Measurements from ENCODE around the gene IL1RAPL1. TPM values are rescaled to one million over a fixed set of nuclear protein-coding genes. Genes with fewer than 3 reads are reported as not detected.

Gene IL1RAPL1
- total and polyA plus RNA-seq, 2 experiments from 2014 or later, result 0.18 to 0.49 TPM

DNA sequence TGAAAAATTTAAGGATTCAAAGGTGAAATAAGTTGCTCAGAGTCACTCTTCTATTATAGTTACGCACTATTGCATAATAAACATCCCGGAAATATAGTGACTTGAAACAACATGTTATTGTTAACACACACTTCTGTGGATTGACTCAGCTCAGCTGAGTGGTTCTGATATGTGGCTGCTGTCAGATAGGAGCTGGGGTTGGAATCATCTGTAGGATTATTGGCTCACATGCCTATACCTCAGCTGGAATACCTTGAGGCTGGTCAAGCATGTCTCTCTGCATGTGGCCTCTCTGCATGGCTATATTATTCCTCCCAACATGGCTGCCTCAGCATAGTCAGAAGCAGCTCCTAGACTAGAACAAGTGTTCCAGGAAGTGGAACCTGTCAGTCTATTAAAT, 1141.4 kb downstream of the IL1RAPL1 start:
- no peak overlapping the region for H3K27ac Mint-ChIP-seq
- H3K4me3 Mint-ChIP-seq, result no peak overlapping the region
- DNase-seq (ENCODE audit: low spot score) (no peak), ATAC-seq (no peak)
- H3K4me2 ChIP-seq, result no peak overlapping the region
- no peaks in the 10 kb centered on the region for H3F3A ChIP-seq (replicated peaks; ENCODE audit: low read depth)
- no peaks in the 10 kb centered on the region for H3K79me2 ChIP-seq (replicated peaks; ENCODE audit: insufficient read depth)
- H3K27me3 ChIP-seq (ENCODE audit: insufficient read depth), result no peaks in the 10 kb centered on the region
- no peak overlapping the region for H3K27ac ChIP-seq (ENCODE audit: low read depth)
- TF ChIP-seq, protein P1, sequence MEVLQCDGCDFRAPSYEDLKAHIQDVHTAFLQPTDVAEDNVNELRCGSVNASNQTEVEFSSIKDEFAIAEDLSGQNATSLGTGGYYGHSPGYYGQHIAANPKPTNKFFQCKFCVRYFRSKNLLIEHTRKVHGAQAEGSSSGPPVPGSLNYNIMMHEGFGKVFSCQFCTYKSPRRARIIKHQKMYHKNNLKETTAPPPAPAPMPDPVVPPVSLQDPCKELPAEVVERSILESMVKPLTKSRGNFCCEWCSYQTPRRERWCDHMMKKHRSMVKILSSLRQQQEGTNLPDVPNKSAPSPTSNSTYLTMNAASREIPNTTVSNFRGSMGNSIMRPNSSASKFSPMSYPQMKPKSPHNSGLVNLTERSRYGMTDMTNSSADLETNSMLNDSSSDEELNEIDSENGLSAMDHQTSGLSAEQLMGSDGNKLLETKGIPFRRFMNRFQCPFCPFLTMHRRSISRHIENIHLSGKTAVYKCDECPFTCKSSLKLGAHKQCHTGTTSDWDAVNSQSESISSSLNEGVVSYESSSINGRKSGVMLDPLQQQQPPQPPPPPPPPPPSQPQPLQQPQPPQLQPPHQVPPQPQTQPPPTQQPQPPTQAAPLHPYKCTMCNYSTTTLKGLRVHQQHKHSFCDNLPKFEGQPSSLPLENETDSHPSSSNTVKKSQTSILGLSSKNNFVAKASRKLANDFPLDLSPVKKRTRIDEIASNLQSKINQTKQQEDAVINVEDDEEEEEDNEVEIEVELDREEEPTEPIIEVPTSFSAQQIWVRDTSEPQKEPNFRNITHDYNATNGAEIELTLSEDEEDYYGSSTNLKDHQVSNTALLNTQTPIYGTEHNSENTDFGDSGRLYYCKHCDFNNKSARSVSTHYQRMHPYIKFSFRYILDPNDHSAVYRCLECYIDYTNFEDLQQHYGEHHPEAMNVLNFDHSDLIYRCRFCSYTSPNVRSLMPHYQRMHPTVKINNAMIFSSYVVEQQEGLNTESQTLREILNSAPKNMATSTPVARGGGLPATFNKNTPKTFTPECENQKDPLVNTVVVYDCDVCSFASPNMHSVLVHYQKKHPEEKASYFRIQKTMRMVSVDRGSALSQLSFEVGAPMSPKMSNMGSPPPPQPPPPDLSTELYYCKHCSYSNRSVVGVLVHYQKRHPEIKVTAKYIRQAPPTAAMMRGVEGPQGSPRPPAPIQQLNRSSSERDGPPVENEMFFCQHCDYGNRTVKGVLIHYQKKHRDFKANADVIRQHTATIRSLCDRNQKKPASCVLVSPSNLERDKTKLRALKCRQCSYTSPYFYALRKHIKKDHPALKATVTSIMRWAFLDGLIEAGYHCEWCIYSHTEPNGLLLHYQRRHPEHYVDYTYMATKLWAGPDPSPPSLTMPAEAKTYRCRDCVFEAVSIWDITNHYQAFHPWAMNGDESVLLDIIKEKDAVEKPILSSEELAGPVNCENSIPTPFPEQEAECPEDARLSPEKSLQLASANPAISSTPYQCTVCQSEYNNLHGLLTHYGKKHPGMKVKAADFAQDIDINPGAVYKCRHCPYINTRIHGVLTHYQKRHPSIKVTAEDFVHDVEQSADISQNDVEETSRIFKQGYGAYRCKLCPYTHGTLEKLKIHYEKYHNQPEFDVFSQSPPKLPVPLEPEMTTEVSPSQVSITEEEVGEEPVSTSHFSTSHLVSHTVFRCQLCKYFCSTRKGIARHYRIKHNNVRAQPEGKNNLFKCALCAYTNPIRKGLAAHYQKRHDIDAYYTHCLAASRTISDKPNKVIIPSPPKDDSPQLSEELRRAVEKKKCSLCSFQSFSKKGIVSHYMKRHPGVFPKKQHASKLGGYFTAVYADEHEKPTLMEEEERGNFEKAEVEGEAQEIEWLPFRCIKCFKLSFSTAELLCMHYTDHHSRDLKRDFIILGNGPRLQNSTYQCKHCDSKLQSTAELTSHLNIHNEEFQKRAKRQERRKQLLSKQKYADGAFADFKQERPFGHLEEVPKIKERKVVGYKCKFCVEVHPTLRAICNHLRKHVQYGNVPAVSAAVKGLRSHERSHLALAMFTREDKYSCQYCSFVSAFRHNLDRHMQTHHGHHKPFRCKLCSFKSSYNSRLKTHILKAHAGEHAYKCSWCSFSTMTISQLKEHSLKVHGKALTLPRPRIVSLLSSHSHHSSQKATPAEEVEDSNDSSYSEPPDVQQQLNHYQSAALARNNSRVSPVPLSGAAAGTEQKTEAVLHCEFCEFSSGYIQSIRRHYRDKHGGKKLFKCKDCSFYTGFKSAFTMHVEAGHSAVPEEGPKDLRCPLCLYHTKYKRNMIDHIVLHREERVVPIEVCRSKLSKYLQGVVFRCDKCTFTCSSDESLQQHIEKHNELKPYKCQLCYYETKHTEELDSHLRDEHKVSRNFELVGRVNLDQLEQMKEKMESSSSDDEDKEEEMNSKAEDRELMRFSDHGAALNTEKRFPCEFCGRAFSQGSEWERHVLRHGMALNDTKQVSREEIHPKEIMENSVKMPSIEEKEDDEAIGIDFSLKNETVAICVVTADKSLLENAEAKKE (CRISPR knock-in tag; IDR thresholded peaks at IDR 0.05), result no peak
- TF ChIP-seq, protein P2, sequence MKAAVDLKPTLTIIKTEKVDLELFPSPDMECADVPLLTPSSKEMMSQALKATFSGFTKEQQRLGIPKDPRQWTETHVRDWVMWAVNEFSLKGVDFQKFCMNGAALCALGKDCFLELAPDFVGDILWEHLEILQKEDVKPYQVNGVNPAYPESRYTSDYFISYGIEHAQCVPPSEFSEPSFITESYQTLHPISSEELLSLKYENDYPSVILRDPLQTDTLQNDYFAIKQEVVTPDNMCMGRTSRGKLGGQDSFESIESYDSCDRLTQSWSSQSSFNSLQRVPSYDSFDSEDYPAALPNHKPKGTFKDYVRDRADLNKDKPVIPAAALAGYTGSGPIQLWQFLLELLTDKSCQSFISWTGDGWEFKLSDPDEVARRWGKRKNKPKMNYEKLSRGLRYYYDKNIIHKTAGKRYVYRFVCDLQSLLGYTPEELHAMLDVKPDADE (IDR thresholded peaks at IDR 0.05), result no peak
- no peak for TF ChIP-seq JUNB (IDR thresholded peaks at IDR 0.05; ENCODE audit: unreplicated experiment)
- TF ChIP-seq ZNF331 (CRISPR knock-in tag; IDR thresholded peaks at IDR 0.05; ENCODE audit: low read depth), result no peak
- TF ChIP-seq POLR2AphosphoS5 (IDR thresholded peaks at IDR 0.05; ENCODE audit: low read depth), result no peak
- TF ChIP-seq CREB1 (CRISPR knock-in tag; IDR thresholded peaks at IDR 0.05; ENCODE audit: low read depth), result no peak
- TF ChIP-seq, protein P3, sequence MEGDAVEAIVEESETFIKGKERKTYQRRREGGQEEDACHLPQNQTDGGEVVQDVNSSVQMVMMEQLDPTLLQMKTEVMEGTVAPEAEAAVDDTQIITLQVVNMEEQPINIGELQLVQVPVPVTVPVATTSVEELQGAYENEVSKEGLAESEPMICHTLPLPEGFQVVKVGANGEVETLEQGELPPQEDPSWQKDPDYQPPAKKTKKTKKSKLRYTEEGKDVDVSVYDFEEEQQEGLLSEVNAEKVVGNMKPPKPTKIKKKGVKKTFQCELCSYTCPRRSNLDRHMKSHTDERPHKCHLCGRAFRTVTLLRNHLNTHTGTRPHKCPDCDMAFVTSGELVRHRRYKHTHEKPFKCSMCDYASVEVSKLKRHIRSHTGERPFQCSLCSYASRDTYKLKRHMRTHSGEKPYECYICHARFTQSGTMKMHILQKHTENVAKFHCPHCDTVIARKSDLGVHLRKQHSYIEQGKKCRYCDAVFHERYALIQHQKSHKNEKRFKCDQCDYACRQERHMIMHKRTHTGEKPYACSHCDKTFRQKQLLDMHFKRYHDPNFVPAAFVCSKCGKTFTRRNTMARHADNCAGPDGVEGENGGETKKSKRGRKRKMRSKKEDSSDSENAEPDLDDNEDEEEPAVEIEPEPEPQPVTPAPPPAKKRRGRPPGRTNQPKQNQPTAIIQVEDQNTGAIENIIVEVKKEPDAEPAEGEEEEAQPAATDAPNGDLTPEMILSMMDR (conservative IDR thresholded peaks at IDR 0.05; ENCODE audit: low read depth in 2 of 2), result no peak
- TF ChIP-seq NANOG (IDR thresholded peaks at IDR 0.05; ENCODE audit: borderline replicate concordance), result no peak
- no peak for TF ChIP-seq EZH2phosphoT487 (IDR thresholded peaks at IDR 0.05; ENCODE audit: unreplicated experiment)
- TF ChIP-seq ZNF114 (CRISPR knock-in tag; IDR thresholded peaks at IDR 0.05), result no peak
- TF ChIP-seq STAT1 (IDR thresholded peaks at IDR 0.05; ENCODE audit: unreplicated experiment), result no peak
- TF ChIP-seq, protein P4, sequence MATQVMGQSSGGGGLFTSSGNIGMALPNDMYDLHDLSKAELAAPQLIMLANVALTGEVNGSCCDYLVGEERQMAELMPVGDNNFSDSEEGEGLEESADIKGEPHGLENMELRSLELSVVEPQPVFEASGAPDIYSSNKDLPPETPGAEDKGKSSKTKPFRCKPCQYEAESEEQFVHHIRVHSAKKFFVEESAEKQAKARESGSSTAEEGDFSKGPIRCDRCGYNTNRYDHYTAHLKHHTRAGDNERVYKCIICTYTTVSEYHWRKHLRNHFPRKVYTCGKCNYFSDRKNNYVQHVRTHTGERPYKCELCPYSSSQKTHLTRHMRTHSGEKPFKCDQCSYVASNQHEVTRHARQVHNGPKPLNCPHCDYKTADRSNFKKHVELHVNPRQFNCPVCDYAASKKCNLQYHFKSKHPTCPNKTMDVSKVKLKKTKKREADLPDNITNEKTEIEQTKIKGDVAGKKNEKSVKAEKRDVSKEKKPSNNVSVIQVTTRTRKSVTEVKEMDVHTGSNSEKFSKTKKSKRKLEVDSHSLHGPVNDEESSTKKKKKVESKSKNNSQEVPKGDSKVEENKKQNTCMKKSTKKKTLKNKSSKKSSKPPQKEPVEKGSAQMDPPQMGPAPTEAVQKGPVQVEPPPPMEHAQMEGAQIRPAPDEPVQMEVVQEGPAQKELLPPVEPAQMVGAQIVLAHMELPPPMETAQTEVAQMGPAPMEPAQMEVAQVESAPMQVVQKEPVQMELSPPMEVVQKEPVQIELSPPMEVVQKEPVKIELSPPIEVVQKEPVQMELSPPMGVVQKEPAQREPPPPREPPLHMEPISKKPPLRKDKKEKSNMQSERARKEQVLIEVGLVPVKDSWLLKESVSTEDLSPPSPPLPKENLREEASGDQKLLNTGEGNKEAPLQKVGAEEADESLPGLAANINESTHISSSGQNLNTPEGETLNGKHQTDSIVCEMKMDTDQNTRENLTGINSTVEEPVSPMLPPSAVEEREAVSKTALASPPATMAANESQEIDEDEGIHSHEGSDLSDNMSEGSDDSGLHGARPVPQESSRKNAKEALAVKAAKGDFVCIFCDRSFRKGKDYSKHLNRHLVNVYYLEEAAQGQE (IDR thresholded peaks at IDR 0.05; ENCODE audit: unreplicated experiment), result no peak
- no peak for TF ChIP-seq EZH2 (IDR thresholded peaks at IDR 0.05; ENCODE audit: low read depth, unreplicated experiment)
- H3K27me3 Mint-ChIP-seq (ENCODE audit: insufficient read depth, low read depth, poor library complexity), result no peaks in the 10 kb centered on the region
- no peaks in the 10 kb centered on the region for H3K36me3 Mint-ChIP-seq (ENCODE audit: low read depth)
- H3K4me1 ChIP-seq (ENCODE audit: insufficient read depth), result no peaks in the 10 kb centered on the region
- H4K20me1 ChIP-seq (replicated peaks; ENCODE audit: insufficient read depth), result no peaks in the 10 kb centered on the region
- no peaks in the 10 kb centered on the region for H3K36me3 ChIP-seq (ENCODE audit: insufficient read depth)
- no peaks in the 10 kb centered on the region for H3K9me2 ChIP-seq (ENCODE audit: insufficient read depth)
- H2AFZ ChIP-seq, result no peak overlapping the region
- H3K4me1 Mint-ChIP-seq, result peaks cover 7% of the 10 kb centered on the region
- H3K4me3 ChIP-seq, result no peak overlapping the region
- no peaks in the 10 kb centered on the region for H3K9me3 Mint-ChIP-seq

All from GM23338 (cell line).